H9 (cell line): ENCODE results near the gene USP34. TPM values are rescaled to one million over a fixed set of nuclear protein-coding genes. Genes with fewer than 3 reads are reported as not detected.

Experiments used
- DNase-seq: peaks from one replicate; pipeline ENCODE4 v3.0.0-alpha.2; 2017
- H2AFZ ChIP-seq: one replicate; pipeline ENCODE4 v1.6.1; 2013; ENCODE audit warnings: mild to moderate bottlenecking, low read length, control low read depth, moderate library complexity
- H2AK5ac ChIP-seq: 2 replicates; pipeline ENCODE4 v1.6.1; 2013; ENCODE audit warnings: low read length, control low read depth, mixed read lengths; ENCODE audit not compliant: insufficient read length
- H2BK120ac ChIP-seq: one replicate; pipeline ENCODE4 v1.6.1; 2013; ENCODE audit warnings: low read depth, mild to moderate bottlenecking, low read length, control low read depth, inconsistent platforms; ENCODE audit not compliant: poor library complexity, severe bottlenecking
- H2BK12ac ChIP-seq: 2 replicates; pipeline ENCODE4 v1.6.1; 2013; ENCODE audit warnings: low read length, control low read depth, mixed read lengths, low read depth; ENCODE audit not compliant: insufficient read length
- H2BK15ac ChIP-seq: 2 replicates; pipeline ENCODE4 v1.6.1; 2013; ENCODE audit warnings: low read depth, low read length, control low read depth
- H2BK20ac ChIP-seq: one replicate; pipeline ENCODE4 v1.6.1; 2013; ENCODE audit warnings: low read depth, mild to moderate bottlenecking, low read length, control low read depth, inconsistent platforms; ENCODE audit not compliant: poor library complexity, severe bottlenecking
- H2BK5ac ChIP-seq: 2 replicates; pipeline ENCODE4 v1.6.1; 2013; ENCODE audit warnings: low read length, control low read depth, mixed read lengths; ENCODE audit not compliant: insufficient read length
- H3K14ac ChIP-seq: 2 replicates; pipeline ENCODE4 v1.6.1; 2013; ENCODE audit warnings: low read length, control low read depth; ENCODE audit not compliant: insufficient read depth
- H3K18ac ChIP-seq: 2 replicates; pipeline ENCODE4 v1.6.1; 2013; ENCODE audit warnings: low read depth, mild to moderate bottlenecking, mixed read lengths, low read length, control low read depth; ENCODE audit not compliant: insufficient read length
- H3K23ac ChIP-seq: 2 replicates; pipeline ENCODE4 v1.6.1; 2013; ENCODE audit warnings: low read length, control low read depth, mixed read lengths, low read depth; ENCODE audit not compliant: insufficient read length
- H3K23me2 ChIP-seq: 2 replicates; pipeline ENCODE4 v1.6.1; 2013; ENCODE audit warnings: low read depth, mild to moderate bottlenecking, mixed read lengths, low read length, control low read depth; ENCODE audit not compliant: insufficient read length, poor library complexity, severe bottlenecking
- H3K27ac ChIP-seq: 2 replicates; pipeline ENCODE4 v1.5.1; 2013; ENCODE audit warnings: low read length, control low read depth, mixed read lengths, low read depth; ENCODE audit not compliant: insufficient read length
- H3K27me3 ChIP-seq: 2 replicates; pipeline ENCODE4 v1.6.1; 2013; ENCODE audit warnings: low read length, control low read depth, inconsistent platforms; ENCODE audit not compliant: insufficient read depth
- H3K4ac ChIP-seq: 2 replicates; pipeline ENCODE4 v1.6.1; 2013; ENCODE audit warnings: low read depth, mild to moderate bottlenecking, control low read depth, inconsistent platforms, low read length, moderate library complexity
- H3K4me1 ChIP-seq: 2 replicates; pipeline ENCODE4 v1.6.1; 2013; ENCODE audit warnings: low read length, control low read depth, inconsistent platforms; ENCODE audit not compliant: insufficient read depth
- H3K4me2 ChIP-seq: 2 replicates; pipeline ENCODE4 v1.6.1; 2013; ENCODE audit warnings: low read length, control low read depth, mixed read lengths; ENCODE audit not compliant: insufficient read length, insufficient read depth
- H3K56ac ChIP-seq: 2 replicates; pipeline ENCODE4 v1.6.1; 2013; ENCODE audit warnings: low read depth, mild to moderate bottlenecking, mixed read lengths, low read length, control low read depth; ENCODE audit not compliant: insufficient read length
- H3K79me1 ChIP-seq: 2 replicates; pipeline ENCODE4 v1.6.1; 2013; ENCODE audit warnings: low read depth, mild to moderate bottlenecking, moderate library complexity, low read length, control low read depth, inconsistent platforms; ENCODE audit not compliant: insufficient read depth, poor library complexity, severe bottlenecking
- H3K79me2 ChIP-seq: 2 replicates; pipeline ENCODE4 v1.6.1; 2013; ENCODE audit warnings: low read length, control low read depth, inconsistent platforms; ENCODE audit not compliant: insufficient read depth
- H3K9ac ChIP-seq: 2 replicates; pipeline ENCODE4 v1.6.1; 2013; ENCODE audit warnings: low read length, control low read depth, mixed read lengths; ENCODE audit not compliant: insufficient read length; ENCODE audit errors: extremely low read depth
- H3K9me3 ChIP-seq: one replicate; pipeline ENCODE4 v1.6.1; 2013; ENCODE audit warnings: low read depth, low read length, inconsistent platforms; ENCODE audit not compliant: control insufficient read depth
- H3T11ph ChIP-seq: one replicate; pipeline ENCODE4 v1.6.1; 2013; ENCODE audit warnings: mild to moderate bottlenecking, low read length, control low read depth, inconsistent platforms
- H4K20me1 ChIP-seq: one replicate; pipeline ENCODE4 v1.6.1; 2013; ENCODE audit not compliant: control insufficient read depth, insufficient read length, insufficient read depth
- H4K5ac ChIP-seq: 2 replicates; pipeline ENCODE4 v1.6.1; 2013; ENCODE audit warnings: low read depth, mild to moderate bottlenecking, mixed read lengths, low read length, control low read depth; ENCODE audit not compliant: insufficient read length
- H4K8ac ChIP-seq: replicated peaks from 2 replicates; pipeline ENCODE4 v1.6.1; 2013; ENCODE audit warnings: low read length, control low read depth, mixed read lengths, low read depth; ENCODE audit not compliant: insufficient read length
- H4K91ac ChIP-seq: 2 replicates; pipeline ENCODE4 v1.6.1; 2013; ENCODE audit warnings: low read depth, mild to moderate bottlenecking, moderate library complexity, mixed read lengths, low read length, control low read depth; ENCODE audit not compliant: insufficient read length
- H3K27ac Mint-ChIP-seq, 3 experiments: 2 replicates in 2 of 3; 3 replicates in 1 of 3; pipeline ENCODE4 v1.8.0; 2020 to 2021; ENCODE audit warnings: mixed read lengths in 3 of 3, mild to moderate bottlenecking in 1 of 3, moderate library complexity in 1 of 3
- H3K27me3 Mint-ChIP-seq: 2 replicates; pipeline ENCODE4 v1.8.0; 2021; ENCODE audit warnings: low read depth, mild to moderate bottlenecking, moderate library complexity, mixed read lengths
- H3K36me3 Mint-ChIP-seq, 3 experiments: 2 replicates in 2 of 3; 3 replicates in 1 of 3; pipeline ENCODE4 v1.8.0; 2020 to 2021; ENCODE audit warnings: low read depth in 3 of 3, mixed read lengths in 3 of 3; ENCODE audit not compliant: insufficient read depth in 1 of 3
- H3K4me1 Mint-ChIP-seq, 2 experiments: 2 replicates each; pipeline ENCODE4 v1.8.0; 2020; ENCODE audit warnings: mixed read lengths in 2 of 2
- H3K4me3 Mint-ChIP-seq, 2 experiments: 2 replicates in 1 of 2; 3 replicates in 1 of 2; pipeline ENCODE4 v1.8.0; 2020 to 2021; ENCODE audit warnings: mild to moderate bottlenecking in 2 of 2, mixed read lengths in 2 of 2, moderate library complexity in 1 of 2
- H3K9me3 Mint-ChIP-seq, 2 experiments: 2 replicates in 1 of 2; 3 replicates in 1 of 2; pipeline ENCODE4 v1.8.0; 2020; ENCODE audit warnings: mild to moderate bottlenecking in 2 of 2, mixed read lengths in 2 of 2, moderate library complexity in 1 of 2
- WGBS: extraction: QIAGEN DNeasy Blood & Tissue Kit; methylation state at CpG from one replicate; pipeline ENCODE4 v1.1.7; 2013; ENCODE audit warnings: missing lambda C conversion rate, low lambda C conversion rate, mixed read lengths; ENCODE audit not compliant: insufficient read length; ENCODE audit errors: extremely low coverage; 5-methylcytosine and 5-hydroxymethylcytosine counted together
- total RNA-seq: library from RNA; stranded (reverse); gene quantifications from 2 replicates; pipeline ENCODE4 v1.2.1, GENCODE V29; 2021
- TF ChIP-seq, protein P1 (sequence below): fragments of 200-600 bp; sonication (generic); conservative IDR thresholded peaks from 3 replicates; pipeline ENCODE4 v1.8.0; 2021; ENCODE audit warnings: antibody characterized with exemption, mild to moderate bottlenecking

USP34 gene
- total RNA-seq, 1 experiment from 2014 or later, result 93.9 TPM

- H3K27me3 ChIP-seq, result no peaks in the 10 kb centered on the region
- no peaks in the 10 kb centered on the region for H3K79me1 ChIP-seq
- H3K79me2 ChIP-seq, result no peaks in the 10 kb centered on the region
- no peak overlapping the region for H4K91ac ChIP-seq
- no peak overlapping the region for H4K5ac ChIP-seq
- no peak for DNase-seq
- no peaks in the 10 kb centered on the region for H3K23me2 ChIP-seq
- H3K56ac ChIP-seq, result no peak overlapping the region
- H3K27me3 Mint-ChIP-seq, result no peaks in the 10 kb centered on the region
- H3K4me2 ChIP-seq, result no peak overlapping the region
- H2AFZ ChIP-seq, result no peak overlapping the region
- H2BK120ac ChIP-seq, result no peak overlapping the region
- H3K4me3 Mint-ChIP-seq, result no peak overlapping the region
- H3K36me3 Mint-ChIP-seq, result peaks cover 8 to 44% (median 34%) of the 10 kb centered on the region in 3 experiments; a peak in 6 of 7 replicates
- H3K9me3 Mint-ChIP-seq, result no peaks in the 10 kb centered on the region
- no peak overlapping the region for H2BK5ac ChIP-seq
- H3K9me3 ChIP-seq, result no peaks in the 10 kb centered on the region
- peaks cover 2 to 3% of the 10 kb centered on the region in 2 experiments; a peak in 3 of 4 replicates for H3K4me1 Mint-ChIP-seq
- WGBS, result no CpG with 5 or more reads among the region's 3 CpGs
- peak overlapping the region; percentile 1 for H2BK20ac ChIP-seq
- no peak overlapping the region for H3K4ac ChIP-seq
- no peak overlapping the region for H2BK12ac ChIP-seq
- H3K18ac ChIP-seq, result no peak overlapping the region
- H3K27ac Mint-ChIP-seq, result peak overlapping the region in 2 of 3 experiments; percentile 66 to 85; a peak in 2 of 7 replicates
- no peaks in the 10 kb centered on the region for H3K4me1 ChIP-seq
- no peak overlapping the region for H2AK5ac ChIP-seq
- TF ChIP-seq, protein P1, sequence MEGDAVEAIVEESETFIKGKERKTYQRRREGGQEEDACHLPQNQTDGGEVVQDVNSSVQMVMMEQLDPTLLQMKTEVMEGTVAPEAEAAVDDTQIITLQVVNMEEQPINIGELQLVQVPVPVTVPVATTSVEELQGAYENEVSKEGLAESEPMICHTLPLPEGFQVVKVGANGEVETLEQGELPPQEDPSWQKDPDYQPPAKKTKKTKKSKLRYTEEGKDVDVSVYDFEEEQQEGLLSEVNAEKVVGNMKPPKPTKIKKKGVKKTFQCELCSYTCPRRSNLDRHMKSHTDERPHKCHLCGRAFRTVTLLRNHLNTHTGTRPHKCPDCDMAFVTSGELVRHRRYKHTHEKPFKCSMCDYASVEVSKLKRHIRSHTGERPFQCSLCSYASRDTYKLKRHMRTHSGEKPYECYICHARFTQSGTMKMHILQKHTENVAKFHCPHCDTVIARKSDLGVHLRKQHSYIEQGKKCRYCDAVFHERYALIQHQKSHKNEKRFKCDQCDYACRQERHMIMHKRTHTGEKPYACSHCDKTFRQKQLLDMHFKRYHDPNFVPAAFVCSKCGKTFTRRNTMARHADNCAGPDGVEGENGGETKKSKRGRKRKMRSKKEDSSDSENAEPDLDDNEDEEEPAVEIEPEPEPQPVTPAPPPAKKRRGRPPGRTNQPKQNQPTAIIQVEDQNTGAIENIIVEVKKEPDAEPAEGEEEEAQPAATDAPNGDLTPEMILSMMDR, result no peak
- no peak overlapping the region for H2BK15ac ChIP-seq
- no peak overlapping the region for H3K14ac ChIP-seq
- no peak overlapping the region for H3K9ac ChIP-seq
- H3T11ph ChIP-seq, result no peak overlapping the region
- H3K23ac ChIP-seq, result no peak overlapping the region
- H3K27ac ChIP-seq, result no peak overlapping the region
- no peak overlapping the region for H4K8ac ChIP-seq
- no peaks in the 10 kb centered on the region for H4K20me1 ChIP-seq
These were observed 135.7 kb downstream of the USP34 start for GRCh38 chr2:61335187-61335586.
